Suprapubic skin (tissue), 4 donors: Measurements from ENCODE around the gene MYO16. TPM values are rescaled to one million over a fixed set of nuclear protein-coding genes. Genes with fewer than 3 reads are reported as not detected.

Source experiments
- DNase-seq, 2 donors: peaks; one replicate each; pipeline ENCODE4 v3.0.0-alpha.2; 2019; ENCODE audit warnings: low spot score in 2 of 2
- H3K27ac ChIP-seq: fragments of 200-600 bp; sonication (generic); one replicate; pipeline ENCODE4 v1.5.1; 2019
- H3K27me3 ChIP-seq: fragments of 200-600 bp; sonication (generic); one replicate; pipeline ENCODE4 v1.5.1; 2019
- H3K36me3 ChIP-seq: fragments of 200-600 bp; sonication (generic); one replicate; pipeline ENCODE4 v1.5.1; 2019
- H3K4me1 ChIP-seq: fragments of 200-600 bp; sonication (generic); one replicate; pipeline ENCODE4 v1.5.1; 2019
- H3K4me3 ChIP-seq: fragments of 200-600 bp; sonication (generic); one replicate; pipeline ENCODE4 v1.5.1; 2019; ENCODE audit warnings: mild to moderate bottlenecking
- H3K9me3 ChIP-seq: fragments of 200-600 bp; sonication (generic); one replicate; pipeline ENCODE4 v1.5.1; 2019
- CTCF ChIP-seq, 2 donors: fragments of 200-600 bp in 1 of 2; fragments of 450-650 bp in 1 of 2; sonication (generic) in 1 of 2; IDR thresholded peaks; one replicate each; pipeline ENCODE4 v1.5.1; 2016 to 2019; ENCODE audit warnings: antibody characterized with exemption in 2 of 2, mild to moderate bottlenecking in 1 of 2, moderate library complexity in 1 of 2
- EP300 ChIP-seq: sonication (generic); formaldehyde crosslinking; IDR thresholded peaks from one replicate; pipeline ENCODE4 v1.6.1; 2017; ENCODE audit warnings: antibody characterized with exemption
- POLR2A ChIP-seq, 2 donors: fragments of 450-650 bp; IDR thresholded peaks; one replicate each; pipeline ENCODE4 v1.6.1; 2017; ENCODE audit warnings: antibody characterized with exemption in 2 of 2, mild to moderate bottlenecking in 2 of 2, moderate library complexity in 2 of 2
- POLR2AphosphoS5 ChIP-seq, 3 donors: sonication (generic); formaldehyde crosslinking; IDR thresholded peaks; one replicate each; pipeline ENCODE4 v1.6.1; 2017; ENCODE audit warnings: antibody characterized with exemption in 3 of 3
- WGBS: methylation state at CpG from one replicate; pipeline ENCODE4 v1.1.5; 2018; 5-methylcytosine and 5-hydroxymethylcytosine counted together
- total RNA-seq, 4 donors: library from RNA; depleted of rRNA; stranded (reverse); fragments of >200 nt; gene quantifications; one replicate each; pipeline ENCODE4 v1.1.0, GENCODE V29; 2016

The MYO16 gene
- total RNA-seq, 4 donors from 2014 or later, result 0.08 to 0.98 (median 0.25) TPM

GRCh38 chr13:109126891-109127641, 497.7 kb downstream of the MYO16 start:
- Histone ChIP-seq H3K36me3 (no peaks in the 10 kb centered on the region), H3K4me3 (no peak overlapping the region), H3K9me3 (no peaks in the 10 kb centered on the region), H3K27me3 (no peaks in the 10 kb centered on the region), H3K4me1 (no peaks in the 10 kb centered on the region), H3K27ac (no peak overlapping the region)
- 89% methylated on average over 33 of the region's 34 CpGs for WGBS
- TF ChIP-seq POLR2AphosphoS5 (IDR thresholded peaks at IDR 0.05) (no peak), CTCF (IDR thresholded peaks at IDR 0.05) (no peak), EP300 (no peak), POLR2A (IDR thresholded peaks at IDR 0.05) (no peak)
- no peak for DNase-seq

GRCh38 chr13:109128121-109128520, 498.7 kb downstream of the MYO16 start:
- Histone ChIP-seq H3K36me3 (no peaks in the 10 kb centered on the region), H3K27ac (no peak overlapping the region), H3K4me1 (no peaks in the 10 kb centered on the region), H3K27me3 (no peaks in the 10 kb centered on the region), H3K9me3 (no peaks in the 10 kb centered on the region), H3K4me3 (no peak overlapping the region)
- TF ChIP-seq POLR2AphosphoS5 (IDR thresholded peaks at IDR 0.05), result no peak
- no peak for TF ChIP-seq EP300
- no peak for TF ChIP-seq POLR2A (IDR thresholded peaks at IDR 0.05)
- TF ChIP-seq CTCF (IDR thresholded peaks at IDR 0.05), result no peak
- DNase-seq, result no peak
- 81% methylated on average over 6 of the region's 6 CpGs for WGBS

- Histone ChIP-seq H3K9me3 (no peaks in the 10 kb centered on the region), H3K27ac (no peak overlapping the region), H3K4me3 (no peak overlapping the region), H3K4me1 (no peaks in the 10 kb centered on the region), H3K27me3 (no peaks in the 10 kb centered on the region), H3K36me3 (no peaks in the 10 kb centered on the region)
- no peak for TF ChIP-seq POLR2AphosphoS5 (IDR thresholded peaks at IDR 0.05)
- no peak for TF ChIP-seq CTCF (IDR thresholded peaks at IDR 0.05)
- no peak for TF ChIP-seq POLR2A (IDR thresholded peaks at IDR 0.05)
- no peak for TF ChIP-seq EP300
- 90% methylated on average over 6 of the region's 6 CpGs for WGBS
- no peak for DNase-seq
Observed at GRCh38 chr13:109130093-109130835, 500.9 kb downstream of the MYO16 start.

GRCh38 chr13:109131698-109132257, 502.4 kb downstream of the MYO16 start:
- no peaks in the 10 kb centered on the region for H3K36me3 ChIP-seq
- no peak overlapping the region for H3K27ac ChIP-seq
- no peaks in the 10 kb centered on the region for H3K27me3 ChIP-seq
- TF ChIP-seq POLR2A (IDR thresholded peaks at IDR 0.05) (no peak), CTCF (IDR thresholded peaks at IDR 0.05) (no peak), EP300 (no peak), POLR2AphosphoS5 (IDR thresholded peaks at IDR 0.05) (no peak)
- no peak for DNase-seq
- no peaks in the 10 kb centered on the region for H3K4me1 ChIP-seq
- H3K4me3 ChIP-seq, result no peak overlapping the region
- H3K9me3 ChIP-seq, result no peaks in the 10 kb centered on the region
- WGBS, result 55% methylated on average over 10 of the region's 10 CpGs

- no peak for DNase-seq
- Histone ChIP-seq H3K27ac (no peak overlapping the region), H3K9me3 (no peaks in the 10 kb centered on the region), H3K4me1 (no peaks in the 10 kb centered on the region), H3K4me3 (no peak overlapping the region), H3K36me3 (no peaks in the 10 kb centered on the region), H3K27me3 (peaks cover 10% of the 10 kb centered on the region)
- WGBS, result 80% methylated on average over 6 of the region's 6 CpGs
- TF ChIP-seq POLR2A (IDR thresholded peaks at IDR 0.05) (no peak), EP300 (no peak), CTCF (IDR thresholded peaks at IDR 0.05) (no peak), POLR2AphosphoS5 (IDR thresholded peaks at IDR 0.05) (no peak)
Observed at GRCh38 chr13:109135018-109135417, 505.6 kb downstream of the MYO16 start.
